Inferior parietal cortex (tissue), 1 donor: ENCODE results near the gene ABCC5.

Experiments used
- DNase-seq: peaks from one replicate; pipeline ENCODE4 v3.0.0-alpha.2; 2016; ENCODE audit errors: extremely low spot score

The ABCC5 gene

GRCh38 chr3:183922421-183922820 is 95.3 kb downstream of the ABCC5 start:
- no peak for DNase-seq

GRCh38 chr3:183921096-183921495 is 96.6 kb downstream of the ABCC5 start:
- DNase-seq: no peak

- DNase-seq: no peak
Measured at GRCh38 chr3:183920416-183920815, 97.3 kb downstream of the ABCC5 start.

- no peak for DNase-seq
Measured at GRCh38 chr3:183918178-183918577, 99.5 kb downstream of the ABCC5 start.

- no peak for DNase-seq
Measured at GRCh38 chr3:183917776-183918175, 99.9 kb downstream of the ABCC5 start.

GRCh38 chr3:183914856-183915255 is 102.8 kb downstream of the ABCC5 start:
- no peak for DNase-seq

- DNase-seq: no peak
Measured at GRCh38 chr3:183913580-183913920, 104.1 kb downstream of the ABCC5 start.

GRCh38 chr3:183912895-183913579 is 104.6 kb downstream of the ABCC5 start:
- DNase-seq: no peak

GRCh38 chr3:183911763-183912506 is 105.7 kb downstream of the ABCC5 start:
- no peak for DNase-seq

GRCh38 chr3:183911087-183911486 is 106.6 kb downstream of the ABCC5 start:
- DNase-seq: no peak

- no peak for DNase-seq
Measured at GRCh38 chr3:183909030-183909600, 108.6 kb downstream of the ABCC5 start.

GRCh38 chr3:183907911-183908331 is 109.8 kb downstream of the ABCC5 start:
- DNase-seq: no peak

GRCh38 chr3:183907176-183907575 is 110.5 kb downstream of the ABCC5 start:
- DNase-seq: no peak

- no peak for DNase-seq
Measured at GRCh38 chr3:183906234-183906921, 111.3 kb downstream of the ABCC5 start.

- DNase-seq: no peak
Measured at GRCh38 chr3:183904833-183905780, 112.6 kb downstream of the ABCC5 start.

GRCh38 chr3:183898028-183898431 is 119.7 kb downstream of the ABCC5 start:
- DNase-seq: no peak

GRCh38 chr3:183897606-183898005 is 120.1 kb downstream of the ABCC5 start:
- DNase-seq: no peak

- no peak for DNase-seq
Measured at GRCh38 chr3:183896610-183897009, 121.1 kb downstream of the ABCC5 start.

GRCh38 chr3:183896184-183896583 is 121.5 kb downstream of the ABCC5 start:
- no peak for DNase-seq

- no peak for DNase-seq
Measured at GRCh38 chr3:183895774-183896173, 121.9 kb downstream of the ABCC5 start.

- peak; percentile 55 for DNase-seq
Measured at GRCh38 chr3:183895296-183895695, 122.4 kb downstream of the ABCC5 start.
